Activated CD8-positive, alpha-beta memory T cell treated with anti-CD3 and anti-CD28 coated beads for 1 hour (primary cell): ENCODE measurements around the gene YKT6.

ENCODE experiments used
- DNase-seq, 2 donors: peaks; one replicate each; pipeline ENCODE4 v3.0.0-alpha.2; 2020; ENCODE audit warnings: low read depth in 1 of 2; ENCODE audit errors: extremely low read depth in 1 of 2

Gene YKT6

GRCh38 chr7:44217852-44218402 lies 17.1 kb downstream of the YKT6 start:
- DNase-seq, result no peak

GRCh38 chr7:44218418-44219201 lies 17.8 kb downstream of the YKT6 start:
- no peak for DNase-seq

DNA sequence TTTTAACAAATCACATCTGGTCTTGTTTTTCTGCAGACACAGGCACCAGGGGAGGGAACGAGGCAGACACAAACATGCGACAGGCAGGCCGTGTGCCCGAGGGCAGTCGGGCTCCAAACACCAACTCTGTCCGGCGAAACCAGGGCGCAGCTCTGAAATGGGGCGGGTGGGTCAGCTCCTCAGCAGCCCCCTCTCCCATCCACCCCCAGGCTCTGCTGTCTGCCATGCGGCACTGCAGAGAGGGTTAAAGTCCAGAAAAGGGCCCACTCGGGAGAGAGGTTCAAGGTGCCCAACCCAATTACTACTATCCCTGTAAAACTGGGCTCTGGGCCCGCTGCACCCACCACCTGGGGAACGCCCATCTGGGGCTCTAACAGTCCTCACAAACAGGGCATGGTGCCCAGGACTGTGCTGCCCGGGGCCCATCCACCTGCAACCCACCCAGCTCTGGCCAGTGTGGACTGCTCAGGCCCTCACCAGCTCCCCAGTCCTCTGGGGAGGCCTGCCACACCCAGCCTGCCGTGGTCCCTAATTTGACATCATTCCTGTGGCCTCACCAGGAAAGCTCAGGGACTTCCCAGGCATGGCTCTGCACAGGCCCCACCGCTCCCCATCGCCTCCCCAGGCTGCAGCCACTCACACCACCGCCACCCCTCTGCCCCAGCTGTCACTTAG lies 18.7 kb downstream of the YKT6 start:
- no peak for DNase-seq

GRCh38 chr7:44220046-44220357 lies 19.2 kb downstream of the YKT6 start:
- DNase-seq, result no peak

DNA sequence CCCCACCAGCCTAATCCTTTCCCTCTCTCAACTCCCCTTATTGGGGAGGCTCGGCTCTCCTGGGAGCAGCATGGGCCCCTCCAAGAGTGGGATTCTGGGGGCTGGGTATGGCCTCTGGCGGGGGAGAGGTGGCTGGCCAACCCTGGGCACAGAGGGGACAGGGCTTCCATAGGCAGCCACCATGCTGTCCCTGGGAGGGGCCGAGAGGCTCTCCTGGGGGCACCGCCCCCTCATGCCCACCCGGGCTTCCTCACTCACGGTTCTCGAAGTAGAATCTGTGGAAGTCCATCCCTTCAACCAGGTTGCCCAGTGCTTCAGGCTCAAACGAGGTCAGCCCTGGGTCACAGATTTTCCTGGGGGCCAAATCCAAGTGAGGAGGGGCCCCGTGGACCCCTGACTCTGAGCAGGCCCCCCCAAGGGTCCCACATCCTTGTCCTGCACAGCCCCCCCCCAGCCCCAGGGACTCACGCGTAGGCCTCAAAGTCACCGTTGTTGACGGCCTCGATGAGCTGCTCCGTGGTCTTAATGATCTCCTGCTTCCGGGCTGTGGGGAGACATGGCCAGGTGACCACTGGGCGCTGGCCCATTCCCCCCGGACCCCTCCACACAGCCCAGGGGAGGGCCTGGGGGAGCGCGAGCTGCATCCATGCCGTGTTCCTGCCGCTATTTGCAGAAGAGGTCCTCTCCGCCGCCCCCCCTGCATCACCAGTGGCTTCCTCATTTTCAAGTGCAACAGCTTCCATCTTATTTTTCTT lies 19.8 kb downstream of the YKT6 start:
- no peak for DNase-seq

- no peak for DNase-seq
Measured at GRCh38 chr7:44221231-44221791, 20.5 kb downstream of the YKT6 start.

DNA sequence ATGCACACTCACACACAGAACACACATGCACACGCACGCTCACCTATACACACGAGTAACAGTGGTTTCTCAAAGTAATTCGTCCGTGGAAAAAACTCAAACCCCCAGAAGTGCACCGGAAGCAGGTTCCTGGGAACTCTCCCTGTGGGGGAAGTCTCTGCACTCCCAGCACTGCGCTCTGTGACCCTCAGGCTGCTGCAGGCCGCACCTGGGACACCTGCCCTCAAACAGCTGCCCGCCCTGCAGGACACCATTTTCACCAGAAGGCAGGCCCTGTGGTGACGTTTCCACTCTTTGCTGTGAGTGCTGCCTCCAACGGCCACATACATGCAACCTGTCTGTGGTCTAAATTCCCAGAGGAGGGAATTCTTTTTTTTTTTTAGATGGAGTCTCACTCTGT lies 21.3 kb downstream of the YKT6 start:
- no peak for DNase-seq

DNA sequence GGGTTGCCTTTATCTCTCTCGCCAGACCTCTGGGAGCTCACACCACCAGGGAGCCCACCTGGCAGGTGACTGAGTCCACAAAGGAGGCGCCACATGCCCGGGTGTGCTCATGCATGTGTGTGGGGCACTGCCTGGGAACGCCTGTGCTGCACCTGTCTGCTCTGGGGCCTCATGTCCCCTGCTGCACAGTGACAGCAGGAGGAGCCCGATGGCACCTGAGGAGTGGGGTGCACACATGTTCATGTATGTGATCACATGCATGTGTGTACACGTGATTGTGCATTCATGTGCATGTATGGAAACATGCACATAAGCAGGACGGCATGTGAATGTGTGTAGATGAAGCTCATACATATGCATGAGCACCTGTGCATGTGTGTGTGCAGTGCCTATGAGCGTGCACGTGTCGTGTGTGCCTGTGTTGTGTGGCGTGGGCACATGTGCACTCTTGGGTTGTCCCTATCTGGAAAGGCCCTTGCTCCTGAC lies 22.0 kb downstream of the YKT6 start:
- no peak for DNase-seq

- DNase-seq, result no peak
Measured at GRCh38 chr7:44223362-44224079, 22.7 kb downstream of the YKT6 start.

- no peak for DNase-seq
Measured at GRCh38 chr7:44224080-44224973, 23.5 kb downstream of the YKT6 start.

DNA sequence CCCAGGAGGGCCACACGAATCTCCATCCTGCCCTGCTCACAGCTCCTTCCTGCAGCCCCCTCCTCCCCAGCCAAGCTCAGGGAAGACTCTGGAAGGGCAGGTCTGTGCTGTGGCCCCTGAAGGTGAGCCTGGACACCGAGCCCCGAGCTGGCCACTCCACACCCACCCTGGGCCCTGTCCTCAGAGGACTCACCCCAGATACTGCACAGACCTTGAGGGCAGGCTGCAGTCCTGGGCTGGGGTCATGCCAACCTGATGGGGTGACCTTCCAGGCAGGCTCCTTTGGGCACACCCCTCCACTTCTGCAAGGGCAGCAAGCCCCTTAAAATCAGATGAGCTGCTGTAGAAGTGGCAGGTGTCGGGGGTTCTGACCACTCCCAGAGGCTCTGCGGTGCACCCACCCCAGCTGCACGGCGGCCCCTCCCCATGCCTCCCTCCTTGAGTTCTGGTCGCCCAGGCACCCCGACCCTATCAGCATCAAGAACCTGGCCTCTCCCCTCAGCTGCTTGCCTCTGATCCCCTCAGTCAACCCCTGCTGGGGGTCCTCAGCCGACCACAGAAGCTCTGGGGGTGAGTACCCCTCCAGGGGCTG lies 24.3 kb downstream of the YKT6 start:
- DNase-seq, result no peak

DNA sequence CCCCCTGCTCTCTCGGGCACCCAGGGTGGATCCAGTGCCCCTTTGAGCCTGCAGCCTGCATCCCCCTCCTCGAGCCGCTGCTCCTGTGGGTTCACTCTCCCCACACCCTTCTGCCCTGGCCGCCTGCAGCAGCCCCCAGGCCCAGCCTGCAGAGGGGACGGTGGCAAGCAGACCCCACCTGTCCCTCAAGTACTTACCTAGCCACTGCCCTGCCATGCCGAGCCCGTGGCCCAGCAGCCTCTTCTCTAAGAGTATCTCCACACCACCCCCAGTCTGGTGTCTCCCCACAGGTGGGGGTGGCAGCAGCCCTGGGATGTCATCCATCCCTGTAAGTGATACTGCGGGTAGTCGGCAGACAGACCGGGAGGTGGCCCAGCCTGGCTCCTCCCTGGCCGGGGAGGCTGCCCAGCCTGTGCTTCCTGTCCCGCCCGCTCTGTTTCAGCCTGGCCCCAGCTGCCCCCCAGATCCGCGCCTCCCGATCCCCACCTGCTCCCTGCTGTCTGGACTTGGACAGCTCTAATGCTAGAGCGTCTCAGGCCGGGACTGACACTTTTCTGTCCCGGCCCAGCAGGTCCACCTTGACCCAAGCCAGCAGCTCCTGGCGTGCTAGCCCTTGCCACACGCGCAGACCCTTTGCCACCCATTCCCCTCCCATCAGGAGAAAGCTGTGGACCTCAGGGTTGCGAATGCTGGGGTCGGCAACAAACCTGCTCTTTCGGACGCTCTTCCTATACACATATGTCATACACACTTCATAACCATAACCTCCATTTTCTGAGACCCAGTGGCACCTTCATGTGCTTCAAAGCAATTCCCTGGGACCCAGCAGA lies 25.0 kb downstream of the YKT6 start:
- no peak for DNase-seq

GRCh38 chr7:44226396-44226753 lies 25.6 kb downstream of the YKT6 start:
- DNase-seq, result no peak

- no peak for DNase-seq
Measured at GRCh38 chr7:44227911-44228310, 27.1 kb downstream of the YKT6 start.

DNA sequence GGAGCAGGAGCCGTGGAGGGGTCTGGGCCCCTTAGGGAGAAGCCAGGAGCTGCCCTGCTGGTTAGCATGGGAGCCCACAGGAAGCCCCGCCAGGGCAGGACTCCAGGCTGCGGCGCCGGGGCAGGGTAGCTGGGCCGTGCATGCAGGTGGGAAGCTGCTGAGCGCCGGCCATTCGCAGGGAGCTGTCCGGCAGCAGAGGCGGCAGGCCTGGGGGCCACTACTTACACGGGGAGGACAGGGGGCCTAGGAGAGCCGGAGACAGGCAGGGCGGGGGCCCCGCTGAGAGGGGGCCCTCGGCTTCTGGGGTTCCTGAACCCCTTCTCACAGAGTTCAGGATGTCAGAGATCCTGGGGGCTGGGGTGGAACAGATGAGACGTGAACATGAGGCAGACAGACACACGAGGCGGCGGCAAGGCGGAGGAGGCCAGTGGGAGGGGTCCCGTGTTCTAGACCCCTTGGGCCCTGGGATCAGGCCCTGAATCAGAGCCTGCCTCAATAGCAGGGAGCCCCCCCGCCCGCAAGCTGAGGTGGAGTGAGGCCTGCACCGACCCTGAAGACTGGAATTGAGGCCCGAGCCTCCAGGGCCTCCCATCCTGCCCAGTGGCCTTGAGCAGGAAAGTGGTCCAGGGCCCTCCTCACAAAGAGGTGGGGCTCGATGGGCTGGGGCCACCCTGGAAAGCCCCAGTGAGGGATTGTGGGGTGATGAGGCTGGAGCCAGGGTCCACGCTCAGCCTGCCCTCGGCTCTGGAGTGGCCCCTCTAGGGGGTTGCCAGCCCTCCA lies 28.0 kb downstream of the YKT6 start:
- DNase-seq, result no peak

- no peak for DNase-seq
Measured at GRCh38 chr7:44229546-44230105, 28.8 kb downstream of the YKT6 start.

GRCh38 chr7:44230286-44230685 lies 29.5 kb downstream of the YKT6 start:
- no peak for DNase-seq
